K562 (cell line): ENCODE measurements around the gene CCDC97. TPM values are rescaled to one million over a fixed set of nuclear protein-coding genes. Genes with fewer than 3 reads are reported as not detected.

Experiments
- ARID3A ChIP-seq: IDR thresholded peaks from 2 replicates; pipeline ENCODE4 v1.6.1; 2012; ENCODE audit warnings: low read depth, low read length, improper control_type of control experiment, borderline replicate concordance
- CREB5 ChIP-seq: fragments of 250-450 bp; sonication (Bioruptor Pico); IDR thresholded peaks from 2 replicates; pipeline ENCODE4 v1.5.0; 2020; ENCODE audit warnings: mild to moderate bottlenecking
- CREM ChIP-seq: IDR thresholded peaks from 2 replicates; pipeline ENCODE4 v1.6.1; 2014; ENCODE audit warnings: antibody characterized with exemption, low read depth
- DMBX1 ChIP-seq: fragments of 250-450 bp; sonication (Bioruptor Pico); IDR thresholded peaks from 2 replicates; pipeline ENCODE4 v1.8.0; 2022; ENCODE audit warnings: inconsistent platforms, mild to moderate bottlenecking, moderate library complexity, borderline replicate concordance
- E2F6 ChIP-seq, 2 experiments: IDR thresholded peaks; 2 replicates each; pipeline ENCODE4 v1.6.1; 2011; ENCODE audit warnings: borderline replicate concordance in 1 of 2, control low read depth in 1 of 2, low read depth in 1 of 2, low read length in 1 of 2, mild to moderate bottlenecking in 1 of 2, mixed read lengths in 1 of 2, moderate library complexity in 1 of 2; ENCODE audit not compliant: insufficient read depth in 1 of 2, insufficient read length in 1 of 2, poor library complexity in 1 of 2, severe bottlenecking in 1 of 2; ENCODE audit errors: extremely low read depth in 1 of 2
- ELK1 ChIP-seq: sonication (generic); formaldehyde crosslinking; IDR thresholded peaks from 2 replicates; pipeline ENCODE4 v1.8.1; 2022; ENCODE audit warnings: missing genetic modification reagents
- ETV5 ChIP-seq: sonication (generic); formaldehyde crosslinking; IDR thresholded peaks from 2 replicates; pipeline ENCODE4 v1.4.0; 2020; ENCODE audit warnings: low read depth, mild to moderate bottlenecking, missing genetic modification reagents
- ETV6 ChIP-seq, 3 experiments: fragments of 150-350 bp in 1 of 3; sonication (generic) in 1 of 3; formaldehyde crosslinking in 1 of 3; IDR thresholded peaks; 2 replicates each; pipeline versions ENCODE4 v1.6.1 to v1.8.0; 2014 to 2022; ENCODE audit warnings: borderline replicate concordance in 2 of 3, low read depth in 2 of 3, antibody characterized with exemption in 1 of 3, low read length in 1 of 3, mild to moderate bottlenecking in 1 of 3, missing genetic modification reagents in 1 of 3
- FOXM1 ChIP-seq, 2 experiments: fragments of 450-650 bp in 1 of 2; sonication (generic) in 1 of 2; formaldehyde crosslinking in 1 of 2; IDR thresholded peaks; 2 replicates each; pipeline versions ENCODE4 v1.6.1 to v1.9.0; 2017 to 2022; ENCODE audit warnings: low read depth in 2 of 2, mild to moderate bottlenecking in 2 of 2, missing genetic modification reagents in 1 of 2, moderate library complexity in 1 of 2
- GABPA ChIP-seq: fragments of 200-800 bp; sonication (Bioruptor generic); conservative IDR thresholded peaks from 2 replicates; pipeline ENCODE4 v1.6.1; 2016; ENCODE audit warnings: low read depth, missing genetic modification characterization, missing compliant biosample characterization
- HEY1 ChIP-seq: fragments of 250-450 bp; sonication (Bioruptor Pico); IDR thresholded peaks from 2 replicates; pipeline ENCODE4 v1.5.0; 2020; ENCODE audit warnings: mild to moderate bottlenecking, moderate library complexity, borderline replicate concordance
- HNRNPK ChIP-seq: fragments of 200-400 bp; formaldehyde crosslinking; IDR thresholded peaks from one replicate; pipeline ENCODE4 v1.6.1; 2018; ENCODE audit warnings: mild to moderate bottlenecking, low read depth, low read length; ENCODE audit not compliant: poor library complexity, severe bottlenecking
- RAD21 ChIP-seq, 2 experiments: fragments of 250-450 bp in 1 of 2; fragments of 450-650 bp in 1 of 2; sonication (Bioruptor Pico) in 1 of 2; formaldehyde crosslinking in 1 of 2; IDR thresholded peaks in 1 of 2; conservative IDR thresholded peaks in 1 of 2; 2 replicates each; pipeline versions ENCODE4 v1.4.0 to v1.8.0; 2020 to 2022; ENCODE audit warnings: mild to moderate bottlenecking in 2 of 2, moderate library complexity in 1 of 2
- SMAD4 ChIP-seq: fragments of 250-450 bp; sonication (Bioruptor Pico); conservative IDR thresholded peaks from 2 replicates; pipeline ENCODE4 v1.8.0; 2021; ENCODE audit warnings: inconsistent platforms, mild to moderate bottlenecking, moderate library complexity
- THRAP3 ChIP-seq: fragments of 450-650 bp; IDR thresholded peaks from 2 replicates; pipeline ENCODE4 v1.6.1; 2016; ENCODE audit warnings: mild to moderate bottlenecking, inconsistent platforms, borderline replicate concordance
- ZNF140 ChIP-seq: fragments of 250-450 bp; sonication (Bioruptor Pico); IDR thresholded peaks from 2 replicates; pipeline ENCODE4 v1.8.0; 2021; ENCODE audit warnings: moderate library complexity, mild to moderate bottlenecking, inconsistent platforms
- ZNF212 ChIP-seq: fragments of 450-650 bp; formaldehyde crosslinking; IDR thresholded peaks from 2 replicates; pipeline ENCODE4 v1.4.0; 2020; ENCODE audit warnings: mild to moderate bottlenecking
- ZNF384 ChIP-seq: IDR thresholded peaks from 2 replicates; pipeline ENCODE4 v1.6.1; 2012; ENCODE audit warnings: low read depth, low read length, improper control_type of control experiment
- ZNF764 ChIP-seq: fragments of 250-450 bp; sonication (Bioruptor Pico); IDR thresholded peaks from 2 replicates; pipeline ENCODE4 v1.4.0; 2020; ENCODE audit warnings: low read depth, mild to moderate bottlenecking, moderate library complexity
- polyA plus RNA-seq, 8 experiments: library from polyadenylated mRNA; depleted of rRNA in 4 of 8; stranded (reverse) in 5 of 8; unstranded in 3 of 8; fragments of >200 nt; fragmentation: Nextera tagmentation in 2 of 8; fragmentation: Illumina TruSeq in 1 of 8; extraction: Ambion mirVana in 2 of 8; extraction: Trizol in 1 of 8; gene quantifications; 2 replicates each; pipeline versions ENCODE4 v1.2.1 to v1.2.3, GENCODE V29; 2011 to 2014; ENCODE audit warnings: inconsistent platforms in 1 of 8, missing spikeins in 1 of 8
- total RNA-seq, 7 experiments: library from RNA; depleted of rRNA in 6 of 7; stranded (reverse); fragments of >200 nt in 6 of 7; fragmentation: Illumina TruSeq in 2 of 7; extraction: Trizol in 2 of 7; gene quantifications; 2 replicates each; pipeline versions ENCODE4 v1.2.1 to v1.2.3, GENCODE V29; 2011 to 2021; ENCODE audit warnings: low replicate concordance in 1 of 7

CCDC97 gene
- total and polyA plus RNA-seq, 9 of the 15 experiments (the other 6 are each of a cell fraction or from before 2014, with no cell fraction given), result 0.60 to 16.5 (median 7.0) TPM

- 0 out of 4 replicates have a peak, but pooled peaks of 1 of the 2 experiments have one; percentile 22 for TF ChIP-seq ETV6 (IDR thresholded peaks at IDR 0.05; ENCODE audit: borderline replicate concordance in 1 of 2, low read depth in 2 of 2, low read length in 1 of 2)
- no peak for TF ChIP-seq ETV6 (CRISPR knock-in tag; IDR thresholded peaks at IDR 0.05; ENCODE audit: borderline replicate concordance)
- TF ChIP-seq ETV5, result peak; percentile 76
- no peak for TF ChIP-seq ZNF212 (CRISPR knock-in tag)
- no peak for TF ChIP-seq ELK1 (CRISPR knock-in tag)
- TF ChIP-seq ZNF384, result peak; percentile 80
- TF ChIP-seq ZNF140 (CRISPR knock-in tag), result no peak
- no peak for TF ChIP-seq ZNF764
- TF ChIP-seq FOXM1 (IDR thresholded peaks at IDR 0.05; ENCODE audit: low read depth), result no peak
- 0 out of 2 replicates have a peak, but pooled peaks have one; percentile 27 for TF ChIP-seq FOXM1 (CRISPR knock-in tag; IDR thresholded peaks at IDR 0.05; ENCODE audit: low read depth)
- TF ChIP-seq GABPA, result peak; percentile 58; the same call in 1 of the 2 replicates
- TF ChIP-seq CREB5 (CRISPR knock-in tag), result no peak
- TF ChIP-seq RAD21 (CRISPR knock-in tag; conservative IDR thresholded peaks at IDR 0.05 in 1 of 2, IDR thresholded peaks at IDR 0.05 in 1 of 2), result peak; percentile 36 to 69
- TF ChIP-seq CREM, result peak; percentile 60
- no peak for TF ChIP-seq THRAP3
- TF ChIP-seq DMBX1, result no peak
- TF ChIP-seq HNRNPK, result peak; percentile 88
- TF ChIP-seq ARID3A, result no peak
- peak; percentile 82 to 98 for TF ChIP-seq E2F6 (IDR thresholded peaks at IDR 0.05; ENCODE audit: borderline replicate concordance in 1 of 2, extremely low read depth in 1 of 2, insufficient read depth in 1 of 2, insufficient read length in 1 of 2, low read depth in 1 of 2, low read length in 1 of 2, poor library complexity in 1 of 2, severe bottlenecking in 1 of 2)
- no peak for TF ChIP-seq HEY1 (CRISPR knock-in tag)
- TF ChIP-seq SMAD4 (CRISPR knock-in tag), result peak; percentile 97
Observed at GRCh38 chr19:41353466-41354342, 43.7 kb downstream of the CCDC97 start, which contains the start of gene TGFB1 (continued).
